ENCODE data around the gene DMPK.

Gene DMPK

GRCh38 chr19:45764475-45764874 lies 17.8 kb downstream of the DMPK start:
- DNase-seq (ENCODE audit: extremely low read depth, low read depth) = no peak
- no peak for TF ChIP-seq CTCF (IDR thresholded peaks at IDR 0.05; ENCODE audit: low read depth, low read length)

GRCh38 chr19:45763691-45764294 lies 18.5 kb downstream of the DMPK start:
- TF ChIP-seq CTCF (IDR thresholded peaks at IDR 0.05; ENCODE audit: low read depth, low read length) = no peak
- no peak for DNase-seq (ENCODE audit: extremely low read depth, low read depth)

GRCh38 chr19:45762870-45763631 lies 19.2 kb downstream of the DMPK start:
- no peak for TF ChIP-seq CTCF (IDR thresholded peaks at IDR 0.05; ENCODE audit: low read depth, low read length)
- DNase-seq (ENCODE audit: extremely low read depth, low read depth) = no peak

GRCh38 chr19:45761714-45762113 lies 20.6 kb downstream of the DMPK start:
- TF ChIP-seq CTCF (IDR thresholded peaks at IDR 0.05; ENCODE audit: low read depth, low read length) = no peak
- DNase-seq (ENCODE audit: extremely low read depth, low read depth) = no peak

GRCh38 chr19:45758921-45759320 lies 23.4 kb downstream of the DMPK start:
- no peak for TF ChIP-seq CTCF (IDR thresholded peaks at IDR 0.05; ENCODE audit: low read depth, low read length)
- no peak for DNase-seq (ENCODE audit: extremely low read depth, low read depth)

- TF ChIP-seq CTCF (IDR thresholded peaks at IDR 0.05; ENCODE audit: low read depth, low read length) = no peak
- no peak for DNase-seq (ENCODE audit: extremely low read depth, low read depth)
These were observed 24.6 kb downstream of the DMPK start for GRCh38 chr19:45757695-45758094.

GRCh38 chr19:45754323-45754722 lies 28.0 kb downstream of the DMPK start:
- TF ChIP-seq CTCF (IDR thresholded peaks at IDR 0.05; ENCODE audit: low read depth, low read length) = no peak
- no peak for DNase-seq (ENCODE audit: extremely low read depth, low read depth)

Measured in AG09319 (cell line).